HL-60 (cell line): ENCODE results near the gene UBE2D3.

Experiments
- DNase-seq, 2 experiments: peaks; one replicate each; pipeline ENCODE4 v3.0.0-alpha.2; 2010 to 2020; ENCODE audit warnings: low read depth in 1 of 2, low spot score in 1 of 2
- H3K27ac ChIP-seq: fragments of 250-450 bp; sonication (Bioruptor Pico); replicated peaks from 2 replicates; pipeline ENCODE4 v1.5.1; 2020; ENCODE audit warnings: mild to moderate bottlenecking, moderate library complexity
- H3K27me3 ChIP-seq: fragments of 250-450 bp; sonication (Bioruptor Pico); 2 replicates; pipeline ENCODE4 v1.5.1; 2021; ENCODE audit warnings: mild to moderate bottlenecking, moderate library complexity; ENCODE audit not compliant: insufficient read depth, poor library complexity, severe bottlenecking
- H3K4me3 ChIP-seq: replicated peaks from 2 replicates; pipeline ENCODE4 v1.5.1; 2011; ENCODE audit warnings: mild to moderate bottlenecking, control low read depth, low read length; ENCODE audit not compliant: insufficient read depth
- GABPA ChIP-seq: IDR thresholded peaks from 2 replicates; pipeline ENCODE4 v1.6.1; 2012; ENCODE audit warnings: low read depth
- POLR2AphosphoS5 ChIP-seq: IDR thresholded peaks from 2 replicates; pipeline ENCODE4 v1.6.1; 2012; ENCODE audit warnings: low read depth
- REST ChIP-seq: IDR thresholded peaks from 2 replicates; pipeline ENCODE4 v1.6.1; 2012; ENCODE audit warnings: low read depth; ENCODE audit not compliant: insufficient replicate concordance
- SPI1 ChIP-seq: IDR thresholded peaks from 2 replicates; pipeline ENCODE4 v1.6.1; 2012; ENCODE audit warnings: low read depth, mild to moderate bottlenecking, borderline replicate concordance
- TF ChIP-seq, protein P1 (sequence below): IDR thresholded peaks from one replicate; pipeline ENCODE4 v1.5.1; 2011; ENCODE audit warnings: low read length, control low read depth, inconsistent platforms; ENCODE audit not compliant: insufficient read depth

The UBE2D3 gene

GRCh38 chr4:102786279-102786678 is 41.1 kb downstream of the UBE2D3 start:
- H3K27me3 ChIP-seq: no peaks in the 10 kb centered on the region
- TF ChIP-seq SPI1 (no peak), REST (no peak), GABPA (no peak), POLR2AphosphoS5 (no peak)
- TF ChIP-seq, protein P1, sequence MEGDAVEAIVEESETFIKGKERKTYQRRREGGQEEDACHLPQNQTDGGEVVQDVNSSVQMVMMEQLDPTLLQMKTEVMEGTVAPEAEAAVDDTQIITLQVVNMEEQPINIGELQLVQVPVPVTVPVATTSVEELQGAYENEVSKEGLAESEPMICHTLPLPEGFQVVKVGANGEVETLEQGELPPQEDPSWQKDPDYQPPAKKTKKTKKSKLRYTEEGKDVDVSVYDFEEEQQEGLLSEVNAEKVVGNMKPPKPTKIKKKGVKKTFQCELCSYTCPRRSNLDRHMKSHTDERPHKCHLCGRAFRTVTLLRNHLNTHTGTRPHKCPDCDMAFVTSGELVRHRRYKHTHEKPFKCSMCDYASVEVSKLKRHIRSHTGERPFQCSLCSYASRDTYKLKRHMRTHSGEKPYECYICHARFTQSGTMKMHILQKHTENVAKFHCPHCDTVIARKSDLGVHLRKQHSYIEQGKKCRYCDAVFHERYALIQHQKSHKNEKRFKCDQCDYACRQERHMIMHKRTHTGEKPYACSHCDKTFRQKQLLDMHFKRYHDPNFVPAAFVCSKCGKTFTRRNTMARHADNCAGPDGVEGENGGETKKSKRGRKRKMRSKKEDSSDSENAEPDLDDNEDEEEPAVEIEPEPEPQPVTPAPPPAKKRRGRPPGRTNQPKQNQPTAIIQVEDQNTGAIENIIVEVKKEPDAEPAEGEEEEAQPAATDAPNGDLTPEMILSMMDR: no peak
- H3K27ac ChIP-seq: no peak overlapping the region
- no peak overlapping the region for H3K4me3 ChIP-seq
- no peak for DNase-seq

- Histone ChIP-seq H3K27ac (no peak overlapping the region), H3K4me3 (no peak overlapping the region), H3K27me3 (no peaks in the 10 kb centered on the region)
- TF ChIP-seq SPI1 (no peak), REST (no peak), GABPA (no peak), POLR2AphosphoS5 (no peak)
- TF ChIP-seq, protein P1: no peak
- DNase-seq: no peak
Measured at GRCh38 chr4:102783006-102783405, 44.3 kb downstream of the UBE2D3 start.

- TF ChIP-seq POLR2AphosphoS5 (no peak), GABPA (no peak), SPI1 (no peak), REST (no peak)
- TF ChIP-seq, protein P1: no peak
- DNase-seq: no peak
- H3K4me3 ChIP-seq: no peak overlapping the region
- H3K27ac ChIP-seq: no peak overlapping the region
- H3K27me3 ChIP-seq: no peaks in the 10 kb centered on the region
Measured at GRCh38 chr4:102781570-102781969, 45.8 kb downstream of the UBE2D3 start.
